Astrocyte (in vitro differentiated cells and primary cell): ENCODE results near the gene PLEKHA1.

ENCODE experiments used
- EZH2 ChIP-seq: IDR thresholded peaks from 2 replicates; pipeline ENCODE4 v1.6.1; 2012; ENCODE audit warnings: mild to moderate bottlenecking, low read length, inconsistent platforms; ENCODE audit not compliant: insufficient read depth
- TF ChIP-seq, protein P1 (sequence below): IDR thresholded peaks from 2 replicates; pipeline ENCODE4 v1.5.1; 2011; ENCODE audit warnings: low read depth, mild to moderate bottlenecking, inconsistent platforms, low read length, moderate library complexity; ENCODE audit not compliant: insufficient read depth

DNA sequence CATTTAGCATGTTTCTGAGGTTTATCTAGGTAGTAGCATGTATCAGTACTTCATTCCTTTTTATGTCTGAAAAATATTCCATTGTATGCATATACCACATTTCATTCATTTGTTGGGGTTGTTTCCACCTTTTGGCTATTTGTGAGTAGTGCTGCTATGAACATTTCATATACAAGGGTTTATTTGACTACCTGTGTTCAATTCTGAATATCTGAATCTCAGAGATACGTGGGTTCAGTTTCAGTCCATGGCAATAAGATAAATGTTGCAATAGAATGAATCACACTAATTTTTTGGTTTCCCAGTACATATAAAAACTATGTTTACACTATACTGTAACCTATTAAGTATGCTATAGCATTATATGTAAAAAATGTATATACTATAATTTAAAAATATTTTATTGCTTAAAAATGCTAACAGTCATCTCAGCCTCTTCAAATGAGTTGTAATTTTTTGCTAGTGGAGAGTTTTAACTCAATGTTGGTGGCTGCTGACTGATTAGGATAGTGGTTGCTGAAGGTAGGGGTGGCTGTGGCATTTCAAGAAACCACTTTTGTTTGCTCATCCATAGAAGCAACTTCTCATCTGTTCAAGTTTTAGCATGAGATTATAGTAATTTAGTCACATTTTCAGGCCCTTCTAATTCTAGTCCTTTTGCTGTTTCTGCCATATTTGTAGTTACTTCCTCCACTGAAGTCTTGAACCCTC, 13.9 kb downstream of the PLEKHA1 start:
- TF ChIP-seq, protein P1, sequence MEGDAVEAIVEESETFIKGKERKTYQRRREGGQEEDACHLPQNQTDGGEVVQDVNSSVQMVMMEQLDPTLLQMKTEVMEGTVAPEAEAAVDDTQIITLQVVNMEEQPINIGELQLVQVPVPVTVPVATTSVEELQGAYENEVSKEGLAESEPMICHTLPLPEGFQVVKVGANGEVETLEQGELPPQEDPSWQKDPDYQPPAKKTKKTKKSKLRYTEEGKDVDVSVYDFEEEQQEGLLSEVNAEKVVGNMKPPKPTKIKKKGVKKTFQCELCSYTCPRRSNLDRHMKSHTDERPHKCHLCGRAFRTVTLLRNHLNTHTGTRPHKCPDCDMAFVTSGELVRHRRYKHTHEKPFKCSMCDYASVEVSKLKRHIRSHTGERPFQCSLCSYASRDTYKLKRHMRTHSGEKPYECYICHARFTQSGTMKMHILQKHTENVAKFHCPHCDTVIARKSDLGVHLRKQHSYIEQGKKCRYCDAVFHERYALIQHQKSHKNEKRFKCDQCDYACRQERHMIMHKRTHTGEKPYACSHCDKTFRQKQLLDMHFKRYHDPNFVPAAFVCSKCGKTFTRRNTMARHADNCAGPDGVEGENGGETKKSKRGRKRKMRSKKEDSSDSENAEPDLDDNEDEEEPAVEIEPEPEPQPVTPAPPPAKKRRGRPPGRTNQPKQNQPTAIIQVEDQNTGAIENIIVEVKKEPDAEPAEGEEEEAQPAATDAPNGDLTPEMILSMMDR, result no peak
- no peak for TF ChIP-seq EZH2
